HepG2 (cell line): Measurements from ENCODE around the gene PISD.

ENCODE experiments used
- FOXA1 ChIP-seq, 2 experiments: fragments of 450-650 bp in 1 of 2; sonication (generic) in 1 of 2; formaldehyde crosslinking in 1 of 2; IDR thresholded peaks; 2 replicates each; pipeline versions ENCODE4 v1.4.0 to v1.6.1; 2016 to 2020; ENCODE audit warnings: missing genetic modification reagents in 1 of 2
- GMEB1 ChIP-seq: sonication (generic); formaldehyde crosslinking; IDR thresholded peaks from 2 replicates; pipeline ENCODE4 v1.5.1; 2020; ENCODE audit warnings: missing genetic modification reagents, mild to moderate bottlenecking, borderline replicate concordance
- KAT7 ChIP-seq: IDR thresholded peaks from 2 replicates; pipeline ENCODE4 v1.6.1; 2018; ENCODE audit warnings: borderline replicate concordance, missing compliant biosample characterization
- MTF1 ChIP-seq: sonication (generic); formaldehyde crosslinking; IDR thresholded peaks from 2 replicates; pipeline ENCODE4 v1.5.0; 2020; ENCODE audit warnings: missing genetic modification reagents
- ZBTB33 ChIP-seq: sonication (generic); formaldehyde crosslinking; IDR thresholded peaks from 2 replicates; pipeline ENCODE4 v1.4.0; 2020; ENCODE audit warnings: missing genetic modification reagents
- ZBTB34 ChIP-seq: sonication (generic); formaldehyde crosslinking; IDR thresholded peaks from 2 replicates; pipeline ENCODE4 v1.8.0; 2022; ENCODE audit warnings: mild to moderate bottlenecking, missing genetic modification reagents
- ZNF121 ChIP-seq: sonication (generic); formaldehyde crosslinking; IDR thresholded peaks from 2 replicates; pipeline ENCODE4 v1.5.0; 2020; ENCODE audit warnings: mild to moderate bottlenecking, missing genetic modification reagents
- ZNF24 ChIP-seq: fragments of 450-650 bp; IDR thresholded peaks from 2 replicates; pipeline ENCODE4 v1.6.1; 2017; ENCODE audit warnings: antibody characterized with exemption, mild to moderate bottlenecking
- ZNF883 ChIP-seq: sonication (generic); formaldehyde crosslinking; IDR thresholded peaks from 2 replicates; pipeline ENCODE4 v1.5.1; 2020; ENCODE audit warnings: mild to moderate bottlenecking, missing genetic modification reagents; ENCODE audit errors: not compliant biosample characterization

- TF ChIP-seq ZNF24 (no peak), KAT7 (CRISPR knock-in tag) (no peak), FOXA1 (IDR thresholded peaks at IDR 0.05) (no peak), FOXA1 (CRISPR knock-in tag; IDR thresholded peaks at IDR 0.05) (no peak), ZBTB33 (CRISPR knock-in tag) (no peak), ZBTB34 (CRISPR knock-in tag) (no peak), MTF1 (CRISPR knock-in tag) (no peak), GMEB1 (CRISPR knock-in tag) (no peak), ZNF883 (CRISPR knock-in tag) (no peak), ZNF121 (CRISPR knock-in tag) (no peak)
Measured at GRCh38 chr22:31614781-31615490, 47.1 kb downstream of the PISD start.
